ENCODE results near the gene DDX49.
A peak's percentile ranks its signal among the peaks of the same experiment; 100 is the strongest.
"Not testable (repeated sequence)": the region's sequence is repeated elsewhere in the genome, so short reads cannot be mapped to it uniquely, and the experiment has no call there.

DDX49 gene

GRCh38 chr19:18942692-18943091 lies 23.2 kb downstream of the DDX49 start:
- no peak for DNase-seq (ENCODE audit: low spot score)

GRCh38 chr19:18943465-18943864 lies 23.9 kb downstream of the DDX49 start:
- no peak for DNase-seq (ENCODE audit: low spot score)

DNA sequence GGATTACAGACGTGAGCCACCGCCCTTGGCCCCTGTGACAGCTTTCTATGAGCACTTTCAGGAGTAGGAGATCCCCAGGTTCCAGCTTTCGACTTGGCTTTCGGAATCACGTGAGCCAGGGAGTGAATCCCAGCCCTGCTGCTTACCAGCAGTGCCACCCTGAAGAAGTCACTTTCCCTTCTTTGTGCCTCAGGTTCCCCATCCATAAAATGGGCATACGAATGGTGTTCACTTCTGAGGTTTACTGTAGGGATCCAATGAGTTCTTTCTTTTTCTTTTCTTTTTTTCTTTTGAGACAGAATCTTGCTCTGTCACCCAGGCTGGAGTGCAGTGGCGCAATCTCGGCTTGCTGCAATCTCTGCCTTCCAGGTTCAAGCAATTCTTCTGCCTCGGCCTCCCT lies 25.8 kb downstream of the DDX49 start:
- DNase-seq (ENCODE audit: low spot score) = no peak

DNA sequence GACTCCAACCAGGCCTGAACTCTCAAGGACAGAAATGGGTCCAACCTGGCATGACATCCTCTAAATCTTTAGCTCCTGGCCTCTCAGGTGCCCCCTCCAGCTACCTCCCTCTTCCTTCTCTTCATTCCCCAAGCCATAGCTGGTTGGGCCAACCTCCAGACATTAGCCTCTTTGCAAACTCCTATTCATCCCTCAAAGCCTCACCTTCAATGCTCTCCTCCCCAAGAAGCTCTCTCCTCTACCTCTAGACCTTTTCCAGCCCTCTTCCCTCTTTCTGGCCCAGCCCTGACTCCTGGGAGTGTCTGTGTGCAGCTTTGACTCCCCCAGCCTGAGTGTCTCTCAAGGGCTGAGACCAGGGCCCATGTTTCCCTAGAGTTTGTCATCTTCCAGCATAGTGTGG lies 26.8 kb downstream of the DDX49 start:
- no peak for DNase-seq (ENCODE audit: low spot score)

- DNase-seq (ENCODE audit: low spot score) = no peak
Measured at GRCh38 chr19:18946918-18947317, 27.4 kb downstream of the DDX49 start.

DNA sequence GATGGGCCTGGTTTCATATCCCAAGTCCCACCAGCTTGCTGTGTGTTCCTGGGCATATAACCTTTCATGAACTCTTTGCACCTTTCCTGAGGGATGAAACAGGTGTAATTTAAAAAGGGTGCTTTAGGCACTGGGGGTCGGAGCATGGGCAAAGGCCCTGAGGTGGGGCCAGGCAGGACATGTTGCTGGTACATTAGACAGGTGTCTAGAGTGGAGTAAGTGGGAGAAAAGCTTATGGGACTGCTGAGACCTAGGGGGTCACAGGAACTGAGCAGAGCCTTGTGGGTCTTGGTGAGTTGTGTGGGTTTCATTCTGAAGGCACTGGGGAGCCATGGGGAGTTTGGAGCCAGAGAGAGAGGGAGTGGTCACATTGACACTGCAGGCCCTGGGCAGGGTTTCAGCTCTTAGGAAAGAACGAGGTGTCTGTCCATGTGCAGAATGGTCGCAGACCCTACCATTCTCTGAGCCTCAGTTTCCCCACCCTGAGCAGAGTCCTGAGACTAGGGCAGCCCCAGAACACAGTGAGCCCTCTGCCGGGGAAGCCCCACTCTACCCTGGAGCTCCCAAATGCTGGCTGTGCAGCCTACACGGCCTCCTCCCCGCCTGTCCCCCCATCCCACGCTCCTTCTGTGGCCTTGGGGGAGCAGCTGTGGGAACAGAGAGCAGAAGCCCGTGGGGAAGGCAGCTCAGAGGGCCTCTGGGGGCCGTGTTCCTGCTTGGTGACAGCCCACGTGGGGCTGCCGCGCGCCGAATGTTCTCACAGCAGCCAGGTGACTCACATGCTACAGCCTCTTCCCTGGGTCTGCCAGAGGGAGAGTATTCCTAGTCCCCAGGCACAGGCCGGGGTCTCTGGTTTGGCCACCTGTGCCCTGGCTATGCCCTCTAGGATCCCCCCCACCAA lies 28.8 kb downstream of the DDX49 start:
- DNase-seq (ENCODE audit: low spot score) = no peak

DNA sequence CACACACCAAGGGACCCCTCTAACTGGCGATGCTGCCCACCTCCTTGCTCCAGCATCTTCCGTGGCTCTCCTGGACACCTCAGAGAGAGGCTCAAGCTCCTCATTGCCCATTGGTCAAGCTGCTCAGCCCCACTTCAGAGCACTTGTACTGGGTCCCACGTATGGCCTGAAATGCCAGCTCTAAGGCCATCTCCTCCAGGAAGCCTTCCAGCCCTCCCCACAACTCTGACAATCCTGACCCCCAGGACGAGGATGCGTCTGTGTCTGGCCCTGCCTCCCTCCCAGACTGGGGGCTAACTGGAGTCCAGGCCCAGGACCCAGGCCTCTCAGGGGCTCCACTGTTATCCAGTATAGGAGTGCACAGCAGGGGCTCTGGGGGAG lies 29.5 kb downstream of the DDX49 start:
- DNase-seq (ENCODE audit: low spot score) = no peak

GRCh38 chr19:18949858-18950257 lies 30.3 kb downstream of the DDX49 start:
- DNase-seq (ENCODE audit: low spot score) = no peak

GRCh38 chr19:18951721-18952281 lies 32.3 kb downstream of the DDX49 start:
- DNase-seq (ENCODE audit: low spot score) = peak; percentile 67

DNA sequence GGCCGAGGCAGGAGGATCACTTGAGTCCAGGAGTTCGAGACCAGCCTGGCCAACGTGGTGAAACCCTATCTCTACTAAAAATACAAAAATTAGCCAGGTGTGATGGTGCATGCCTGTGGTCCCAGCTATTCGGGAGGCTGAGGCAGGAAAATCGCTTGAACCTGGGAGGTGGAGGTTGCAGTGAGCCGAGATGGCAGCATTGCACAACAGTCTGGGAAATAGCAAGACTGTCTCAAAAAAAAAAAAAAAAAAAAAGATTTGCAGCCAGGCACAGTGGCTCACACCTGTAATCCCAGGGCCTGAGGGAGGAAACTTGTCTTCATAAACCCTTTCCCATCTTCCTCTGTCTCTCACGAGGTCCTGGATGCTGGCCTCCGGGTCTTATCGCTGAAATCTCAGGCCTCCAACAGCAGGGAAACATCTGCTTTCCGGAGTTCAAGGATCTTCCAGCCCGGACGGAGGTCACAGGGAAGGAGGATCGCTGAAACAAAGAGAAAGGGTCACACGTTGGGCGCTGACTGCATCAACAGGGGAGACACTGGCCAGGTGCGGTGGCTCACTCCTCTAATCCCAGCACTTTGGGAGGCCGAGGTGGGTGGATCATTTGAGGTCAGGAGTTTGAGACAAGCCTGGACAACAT lies 33.0 kb downstream of the DDX49 start:
- not testable (repeated sequence) for DNase-seq (ENCODE audit: low spot score)

DNA sequence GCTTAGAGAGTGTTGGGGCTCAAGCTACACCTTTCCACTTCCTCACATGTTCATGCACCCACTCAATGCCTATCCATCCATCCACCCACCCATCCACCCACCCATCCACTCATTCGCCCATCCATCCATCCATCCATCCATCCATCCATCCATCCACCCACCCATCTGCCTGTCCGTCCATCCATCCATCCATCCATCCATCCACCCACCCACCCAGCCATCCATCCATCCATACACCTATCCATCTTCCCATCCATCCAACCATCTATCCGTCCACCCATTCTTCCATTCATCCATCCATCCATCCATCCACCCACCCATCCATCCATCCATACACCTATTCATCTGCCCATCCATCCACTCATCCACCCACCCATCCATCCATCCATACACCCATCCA lies 34.6 kb downstream of the DDX49 start:
- no peak for DNase-seq (ENCODE audit: low spot score)

DNA sequence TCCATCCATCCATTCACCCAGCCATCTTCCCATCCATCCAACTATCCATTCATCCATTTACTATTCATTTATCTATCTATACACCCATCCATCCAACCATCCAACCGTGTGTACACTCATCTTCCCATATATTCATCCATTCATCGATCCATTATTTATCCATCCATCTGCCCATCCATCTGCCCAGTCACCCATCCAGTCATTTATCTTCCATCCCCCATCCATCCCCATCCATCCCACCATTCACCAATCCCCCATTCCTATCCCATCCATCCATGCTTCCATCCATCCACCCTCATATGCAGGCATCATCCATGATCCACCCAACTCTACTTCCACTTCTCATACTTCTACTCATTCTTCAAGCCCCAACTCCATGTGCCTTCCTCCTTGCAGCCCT lies 35.5 kb downstream of the DDX49 start:
- DNase-seq (ENCODE audit: low spot score) = no peak

- no peak for DNase-seq (ENCODE audit: low spot score)
Measured at GRCh38 chr19:18960370-18960769, 40.9 kb downstream of the DDX49 start.

DNA sequence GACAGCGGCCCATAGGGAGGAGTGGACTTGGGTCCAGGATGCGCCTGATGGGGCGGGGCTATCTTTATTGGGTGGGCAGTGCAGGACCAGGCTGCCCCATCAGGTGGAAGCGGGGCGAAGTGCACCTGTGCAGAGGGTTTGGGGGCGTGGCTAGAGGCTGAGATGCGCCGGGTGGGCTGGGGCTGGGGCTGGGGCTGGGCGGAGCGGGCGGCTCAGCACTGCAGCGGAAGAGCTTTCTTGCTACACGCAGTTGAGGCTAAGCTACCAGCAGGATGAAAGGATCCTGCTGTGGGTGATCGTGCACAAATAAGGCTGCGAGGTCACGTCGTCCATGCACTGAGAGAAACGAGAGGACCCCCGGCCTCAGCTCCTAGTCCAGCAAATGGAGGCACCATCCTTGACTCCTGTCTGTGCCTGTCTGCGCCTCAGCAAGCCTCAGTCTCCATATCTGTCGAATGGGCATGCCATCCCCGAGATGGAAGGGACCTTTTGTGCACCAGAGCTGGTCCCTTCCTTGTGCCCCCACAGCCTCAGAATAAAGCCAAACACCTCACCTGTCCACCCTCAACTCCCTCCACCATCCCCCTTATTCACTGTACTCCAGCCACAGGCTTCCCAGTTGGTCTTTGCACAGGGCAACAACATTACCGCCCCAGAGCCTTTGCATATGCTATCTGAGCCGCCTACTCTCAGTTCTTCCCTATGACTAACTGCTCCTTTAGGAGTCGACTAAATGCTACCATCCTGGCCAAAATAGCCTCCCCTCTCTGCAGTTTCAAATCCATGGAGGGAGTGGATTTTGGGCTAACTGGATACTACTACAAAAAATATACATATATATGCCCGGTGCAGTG lies 42.5 kb downstream of the DDX49 start:
- no peak for DNase-seq (ENCODE audit: low spot score)

DNA sequence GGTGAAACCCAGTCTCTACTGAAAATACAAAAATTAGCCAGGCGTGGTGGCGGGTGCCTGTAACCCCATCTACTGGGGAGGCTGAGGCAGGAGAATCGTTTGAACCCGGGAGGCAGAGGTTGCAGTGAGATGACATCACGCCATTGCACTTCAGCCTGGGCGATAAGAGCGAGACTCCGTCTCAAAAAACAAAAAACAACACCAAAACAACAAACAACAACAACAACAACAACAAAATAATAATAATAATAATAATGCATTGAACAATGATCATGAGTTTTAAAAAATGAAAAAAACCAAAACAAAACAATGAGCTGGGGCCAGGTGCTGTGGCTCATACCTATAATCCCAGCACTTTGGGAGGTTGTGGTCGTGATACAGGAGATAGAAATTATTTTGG lies 44.6 kb downstream of the DDX49 start:
- no peak for DNase-seq (ENCODE audit: low spot score)

DNA sequence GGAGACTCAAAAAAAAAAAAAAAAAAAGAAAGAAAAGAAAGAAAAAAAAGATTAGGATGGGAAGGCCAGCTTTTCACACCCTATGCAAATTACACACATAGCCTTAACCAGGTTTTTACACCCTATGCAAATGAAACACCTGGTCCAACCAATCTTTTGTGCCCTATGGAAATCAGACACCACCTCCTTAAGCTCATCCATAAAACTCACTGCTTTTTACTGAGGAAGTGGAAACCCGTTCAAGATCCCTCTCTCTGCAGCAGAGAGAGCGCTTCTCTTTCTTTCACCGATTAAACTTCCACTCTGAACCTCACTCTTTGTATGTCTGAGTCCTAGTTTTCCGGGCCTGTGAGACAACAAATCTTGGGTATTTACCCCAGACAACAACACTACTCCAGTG lies 46.8 kb downstream of the DDX49 start:
- DNase-seq (ENCODE audit: low spot score) = no peak

DNA sequence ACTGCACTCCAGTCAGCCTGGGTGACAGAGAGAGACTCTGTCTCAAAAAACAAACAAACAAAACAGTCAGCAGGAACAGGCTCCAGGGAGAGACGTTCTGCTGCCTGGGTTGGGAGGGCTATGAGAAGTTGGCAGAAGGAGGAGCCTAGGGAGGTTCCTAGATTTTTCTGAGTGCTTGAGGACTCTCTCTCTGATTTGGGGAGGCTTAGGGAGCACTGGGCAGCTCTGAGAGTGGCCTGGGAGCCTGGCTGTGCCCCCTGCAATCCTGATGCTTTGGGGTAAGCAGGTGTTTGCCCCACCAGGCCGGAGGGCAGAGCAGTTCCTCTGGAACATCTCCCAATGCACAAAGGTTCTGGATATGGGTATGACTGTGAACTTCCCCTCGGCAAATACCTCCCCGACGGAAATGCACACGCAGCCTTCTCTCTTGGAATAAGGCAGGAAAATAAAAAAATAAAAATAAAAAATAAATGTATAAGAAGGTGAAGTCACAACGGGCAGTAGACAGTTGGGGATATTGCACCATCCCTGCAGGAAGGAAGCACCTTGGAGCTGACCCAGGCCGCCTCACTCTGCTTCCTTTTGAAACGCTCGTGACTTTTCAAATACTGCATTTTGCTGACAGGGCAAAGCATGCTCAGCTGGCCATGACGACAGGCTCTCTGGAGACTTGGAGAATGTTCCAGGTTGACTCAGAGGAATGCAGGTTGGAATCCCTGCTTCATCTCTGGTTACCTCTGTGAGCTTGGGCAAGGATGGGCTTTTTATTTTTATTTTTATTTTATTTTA lies 48.0 kb downstream of the DDX49 start:
- peak; percentile 62 for DNase-seq (ENCODE audit: low spot score)

GRCh38 chr19:18969931-18970659 lies 50.6 kb downstream of the DDX49 start:
- DNase-seq (ENCODE audit: low spot score) = no peak

DNA sequence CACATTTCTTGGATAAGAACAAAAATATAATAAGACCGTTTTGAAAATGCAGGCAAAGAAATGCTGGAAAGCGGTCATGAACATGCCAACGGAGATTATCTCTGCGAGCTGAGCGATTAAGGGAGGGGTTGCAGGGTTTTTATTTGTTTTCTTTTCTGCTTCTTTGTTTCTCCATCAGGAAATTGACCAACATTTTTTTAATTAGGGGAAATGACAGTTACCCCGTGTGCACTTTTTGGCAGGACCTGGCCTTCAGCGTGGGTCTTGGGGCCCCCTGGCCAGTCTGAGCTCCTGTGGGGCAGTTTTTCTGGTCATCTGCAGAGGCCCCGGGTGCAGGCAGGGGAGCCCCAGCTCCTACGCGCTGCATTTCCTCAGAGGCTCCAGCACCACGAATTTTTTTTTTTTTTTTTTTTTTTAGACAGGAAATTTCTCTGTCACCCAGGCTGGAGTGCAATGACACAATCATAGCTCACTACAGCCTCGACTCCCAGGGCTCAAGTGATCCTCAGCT lies 52.8 kb downstream of the DDX49 start:
- DNase-seq (ENCODE audit: low spot score) = peak; percentile 31

DNA sequence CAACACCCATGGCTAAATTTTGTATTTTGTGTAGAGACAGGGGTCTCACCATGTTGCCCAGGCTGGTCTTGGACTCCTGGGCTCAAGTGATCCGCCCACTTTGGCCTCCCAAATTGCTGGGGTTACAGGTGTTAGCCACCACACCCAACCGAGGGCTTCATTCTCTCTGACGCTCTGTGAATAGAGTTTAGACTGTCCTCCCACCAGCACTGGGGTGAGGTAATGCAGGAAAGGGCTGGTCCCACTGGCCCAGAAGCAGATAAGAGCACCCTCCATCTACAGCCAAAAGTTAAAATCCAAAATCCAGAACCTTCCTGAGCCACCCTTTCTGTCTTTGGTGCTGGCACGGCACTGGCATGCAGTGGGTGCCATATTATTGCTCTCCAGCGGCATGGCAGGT lies 53.3 kb downstream of the DDX49 start:
- no peak for DNase-seq (ENCODE audit: low spot score)

- no peak for DNase-seq (ENCODE audit: low spot score)
Measured at GRCh38 chr19:18975011-18975410, 55.5 kb downstream of the DDX49 start.

Data from AG20443 (cell line).